Activated CD8-positive, alpha-beta memory T cell treated with anti-CD3 and anti-CD28 coated beads, Interleukin-2, amount 50 U/mL, for 48 hours (primary cell): ENCODE data around the gene PLXDC1.
A peak's percentile ranks its signal among the peaks of the same experiment; 100 is the strongest.
"Not testable (repeated sequence)": the region's sequence is repeated elsewhere in the genome, so short reads cannot be mapped to it uniquely, and the experiment has no call there.

ENCODE experiments used
- DNase-seq: peaks from one replicate; pipeline ENCODE4 v3.0.0-alpha.2; 2020

PLXDC1 gene

GRCh38 chr17:39122991-39123390 is 28.4 kb downstream of the PLXDC1 start:
- no peak for DNase-seq

- DNase-seq, result not testable (repeated sequence)
Observed at GRCh38 chr17:39121919-39122318, 29.5 kb downstream of the PLXDC1 start.

DNA sequence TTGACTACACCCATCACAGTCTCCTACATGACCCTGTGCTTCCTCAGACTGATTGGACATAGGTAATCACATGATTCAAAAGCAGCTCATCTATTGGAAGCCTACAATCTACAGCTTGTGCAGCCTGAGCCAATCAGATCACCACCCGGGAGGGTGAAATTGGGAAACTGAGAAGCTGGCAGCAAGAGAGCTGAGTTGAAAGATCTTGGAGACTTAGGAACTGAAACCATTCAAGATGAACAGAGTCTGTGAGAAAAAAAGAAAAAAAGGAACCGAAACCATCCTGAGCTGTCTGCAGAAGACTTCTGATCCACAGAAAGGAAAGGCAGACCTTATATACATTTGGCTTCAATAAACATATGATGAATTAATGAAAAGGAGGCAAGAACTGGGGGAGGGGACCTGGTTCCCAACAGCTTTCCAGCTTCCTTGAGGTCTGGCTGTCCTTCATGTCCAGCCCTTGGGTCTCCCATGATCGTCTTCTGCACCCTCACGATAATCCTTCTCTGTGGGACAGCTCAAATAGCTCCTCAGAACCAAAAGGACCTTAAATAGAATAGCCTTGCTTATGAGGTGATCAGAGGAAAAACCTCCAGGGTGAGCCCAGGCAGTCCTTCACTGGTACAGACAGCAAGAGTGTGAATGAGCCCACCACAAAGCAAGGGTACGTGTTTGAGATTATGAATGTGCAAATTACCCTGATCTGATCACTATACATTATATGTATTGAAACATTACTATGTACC is 32.6 kb downstream of the PLXDC1 start:
- DNase-seq, result no peak

GRCh38 chr17:39116224-39116623 is 35.2 kb downstream of the PLXDC1 start:
- no peak for DNase-seq

DNA sequence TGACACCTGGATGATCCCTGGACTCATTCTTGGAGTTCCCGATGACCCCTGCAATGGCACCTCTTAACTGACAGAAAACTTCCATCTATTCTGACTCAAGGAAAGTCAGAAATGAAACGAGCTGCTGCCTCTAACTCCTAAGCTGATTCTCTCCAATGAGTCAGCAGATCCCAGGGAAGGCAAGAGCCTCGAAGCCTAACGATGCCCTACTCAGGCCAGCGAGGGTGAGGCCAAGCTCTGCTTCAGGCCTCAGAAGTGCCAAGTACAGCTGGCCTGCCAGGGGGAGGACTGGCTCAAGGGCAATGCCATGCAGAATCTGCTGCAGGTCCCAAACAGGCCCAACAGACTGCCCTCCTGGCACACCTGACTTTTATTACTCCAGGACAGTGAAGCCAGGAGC is 36.3 kb downstream of the PLXDC1 start:
- no peak for DNase-seq

DNA sequence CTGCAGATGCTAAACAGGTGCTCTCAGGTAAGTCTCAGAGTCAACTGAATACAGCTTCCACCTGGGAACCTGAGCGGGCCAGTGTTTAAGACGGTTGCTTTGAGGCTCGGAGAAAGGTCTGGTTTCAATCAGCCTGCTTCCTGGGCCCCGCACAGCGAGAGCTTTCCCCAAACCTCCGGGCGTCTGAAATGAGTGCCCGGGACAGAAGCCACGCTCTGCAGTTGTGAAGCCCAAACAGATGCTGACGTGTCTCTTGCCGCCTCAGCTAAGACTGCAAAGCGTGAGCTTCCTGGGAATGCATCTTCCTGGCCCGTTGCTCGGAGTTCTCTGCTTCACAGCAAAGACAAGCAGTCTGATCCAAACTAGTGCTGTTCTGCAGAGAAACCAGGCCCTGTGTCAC is 36.7 kb downstream of the PLXDC1 start:
- no peak for DNase-seq

GRCh38 chr17:39113871-39114270 is 37.6 kb downstream of the PLXDC1 start:
- no peak for DNase-seq

DNA sequence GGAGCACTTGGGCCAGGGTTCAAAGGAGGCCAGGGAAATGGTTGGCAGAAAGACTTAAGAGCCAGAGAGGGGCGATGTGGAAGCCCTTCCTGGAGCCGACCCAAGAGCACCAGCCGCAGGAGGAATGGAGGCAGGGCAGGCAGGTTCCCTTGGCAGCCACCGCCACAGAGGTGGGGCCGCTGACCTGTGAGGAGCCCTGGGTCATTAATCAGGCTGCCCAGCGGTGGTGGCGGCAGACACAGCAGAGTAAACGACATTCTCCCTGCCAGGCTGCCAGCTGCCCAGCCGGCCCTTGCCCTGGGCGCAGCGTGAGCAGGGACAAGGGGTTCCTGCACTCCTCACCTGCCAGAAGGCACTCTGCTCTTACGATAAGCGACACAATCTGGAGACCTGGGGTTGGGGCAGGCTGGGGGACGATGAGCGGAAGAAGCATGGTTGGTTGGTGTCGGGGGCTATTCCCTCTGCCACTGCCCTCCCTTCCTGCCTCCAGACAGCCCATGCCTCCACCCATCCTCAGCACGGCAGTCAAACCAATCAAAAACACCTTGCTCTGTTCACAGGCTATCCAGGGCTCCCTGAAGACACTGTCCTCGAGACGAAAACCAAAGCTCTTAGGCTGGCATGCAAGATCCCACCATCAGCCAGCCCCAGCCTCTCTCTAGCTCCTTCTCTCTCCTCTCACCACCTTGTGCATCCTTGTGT is 40.9 kb downstream of the PLXDC1 start:
- no peak for DNase-seq

DNA sequence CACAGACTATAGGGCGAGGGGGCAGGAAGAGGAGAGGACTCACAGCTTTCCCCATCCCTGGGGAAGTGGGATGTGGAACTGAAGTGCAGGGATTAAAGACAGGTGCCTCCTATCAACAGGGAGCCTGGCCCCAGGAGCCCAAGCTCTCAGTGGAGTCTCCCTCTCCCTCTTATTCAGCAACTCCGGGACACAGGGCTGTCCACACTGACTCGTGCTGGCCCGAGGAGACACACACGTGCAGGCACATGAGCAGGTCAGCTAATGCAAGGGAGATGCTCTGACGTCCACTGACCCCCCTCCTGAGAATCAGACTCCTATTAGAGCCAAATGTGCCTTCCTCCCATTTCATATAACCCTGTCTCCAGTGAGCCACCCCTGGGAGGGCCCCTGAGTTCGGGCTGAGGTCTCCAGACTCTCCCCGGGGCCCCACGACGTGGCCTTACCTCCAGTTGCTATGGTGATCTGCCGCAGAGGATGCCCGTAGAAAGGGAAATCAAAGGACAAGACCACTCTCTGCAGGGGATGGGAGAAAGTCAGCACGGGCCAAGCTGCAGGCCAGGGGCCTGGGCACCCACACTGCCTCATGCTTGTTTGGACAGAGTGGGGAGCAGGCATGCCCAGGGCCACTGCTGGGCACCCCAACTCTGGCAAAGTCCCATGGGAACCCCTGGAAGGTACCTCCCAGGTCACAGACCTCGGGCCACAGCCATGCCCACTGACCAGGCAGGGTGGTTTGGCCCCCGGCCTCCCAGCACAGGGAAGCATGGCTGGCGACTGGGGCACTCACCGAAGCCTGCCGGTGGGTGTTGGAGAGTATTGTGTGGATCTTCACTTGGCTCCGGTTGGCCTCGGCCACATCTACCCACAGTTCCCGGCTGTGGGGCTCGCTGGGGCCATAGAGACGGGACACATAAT is 42.7 kb downstream of the PLXDC1 start:
- no peak for DNase-seq

- no peak for DNase-seq
Observed at GRCh38 chr17:39107973-39108372, 43.5 kb downstream of the PLXDC1 start.

GRCh38 chr17:39107155-39107554 is 44.3 kb downstream of the PLXDC1 start:
- no peak for DNase-seq

DNA sequence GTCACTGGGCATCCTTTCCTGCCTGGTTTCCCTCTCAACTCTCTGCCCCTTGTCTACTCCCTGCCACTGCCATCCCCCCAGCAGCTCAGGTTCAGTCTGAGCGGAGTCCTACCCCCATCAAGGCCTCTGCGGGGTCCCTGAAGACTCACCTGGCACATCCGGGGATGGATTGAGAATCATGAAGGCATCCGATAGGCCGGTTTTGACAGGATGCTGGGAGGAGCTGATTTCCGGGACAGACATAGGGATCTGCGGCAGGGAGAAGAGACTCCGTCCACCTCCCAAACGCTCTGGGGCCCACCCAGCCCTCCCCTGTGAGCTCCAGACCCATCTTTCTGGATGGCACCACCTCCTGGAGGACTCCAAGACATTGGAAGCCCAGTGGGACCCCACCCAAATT is 45.7 kb downstream of the PLXDC1 start:
- no peak for DNase-seq

GRCh38 chr17:39104657-39105056 is 46.8 kb downstream of the PLXDC1 start:
- DNase-seq, result no peak

- DNase-seq, result no peak
Observed at GRCh38 chr17:39104046-39104445, 47.4 kb downstream of the PLXDC1 start.

GRCh38 chr17:39101091-39101490 is 50.3 kb downstream of the PLXDC1 start:
- no peak for DNase-seq

DNA sequence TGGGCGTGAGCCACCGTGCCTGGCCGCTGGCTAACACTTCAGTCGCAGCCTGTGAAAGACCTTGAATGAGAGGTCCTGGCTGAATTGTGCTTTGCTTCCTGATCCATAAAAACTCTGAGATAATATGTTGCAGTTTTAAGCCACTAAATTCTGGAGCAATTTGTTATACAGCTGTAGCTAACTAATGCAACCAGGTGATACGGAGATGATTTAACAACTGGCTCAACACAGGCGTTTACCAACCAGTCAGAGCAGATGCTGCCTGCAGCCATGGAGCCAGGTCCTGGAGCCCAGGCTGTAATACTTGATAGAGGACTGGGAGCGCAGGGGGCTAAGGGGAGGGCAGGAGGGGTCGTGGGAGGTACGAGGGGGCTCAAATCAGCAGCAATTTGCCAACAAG is 50.9 kb downstream of the PLXDC1 start:
- DNase-seq, result no peak

- no peak for DNase-seq
Observed at GRCh38 chr17:39099663-39100286, 51.7 kb downstream of the PLXDC1 start.

DNA sequence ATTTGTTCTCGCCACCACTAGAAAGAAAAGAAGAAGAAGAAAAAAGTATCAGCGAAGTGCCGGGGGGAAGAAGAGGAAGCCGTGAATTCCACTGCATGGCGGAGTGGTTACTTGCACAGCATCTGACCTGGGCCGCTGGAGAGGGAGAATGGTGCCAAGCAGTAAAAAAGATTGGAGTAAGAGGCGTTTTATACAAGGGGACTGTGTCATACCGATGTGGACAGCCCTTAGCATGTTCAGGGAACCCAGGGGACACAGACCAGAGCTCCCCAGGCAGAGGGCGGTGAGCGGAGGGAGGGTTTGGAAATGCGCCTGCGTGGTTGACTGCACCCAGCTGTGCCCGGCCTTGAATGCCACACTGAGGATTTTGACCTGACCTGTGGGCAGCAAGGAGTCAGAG is 52.8 kb downstream of the PLXDC1 start:
- DNase-seq, result no peak

DNA sequence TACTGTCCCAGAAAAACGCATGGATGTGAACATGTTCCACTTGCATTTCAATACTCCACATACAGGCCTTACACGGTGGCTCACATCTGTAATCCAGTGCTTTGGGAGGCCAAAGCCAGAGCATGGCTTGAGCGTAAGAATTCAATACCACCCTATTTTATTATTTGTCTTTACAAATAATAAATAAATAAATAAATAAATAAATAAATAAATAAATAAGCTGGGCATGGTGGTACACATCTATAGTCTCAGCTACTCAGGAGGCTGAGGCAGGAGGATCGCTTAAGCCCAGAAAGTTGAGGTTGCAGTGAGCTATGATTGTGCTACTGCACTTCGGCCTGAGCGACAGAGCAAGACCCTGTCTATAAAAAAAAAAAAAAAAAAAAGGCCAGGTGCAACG is 53.9 kb downstream of the PLXDC1 start:
- no peak for DNase-seq

DNA sequence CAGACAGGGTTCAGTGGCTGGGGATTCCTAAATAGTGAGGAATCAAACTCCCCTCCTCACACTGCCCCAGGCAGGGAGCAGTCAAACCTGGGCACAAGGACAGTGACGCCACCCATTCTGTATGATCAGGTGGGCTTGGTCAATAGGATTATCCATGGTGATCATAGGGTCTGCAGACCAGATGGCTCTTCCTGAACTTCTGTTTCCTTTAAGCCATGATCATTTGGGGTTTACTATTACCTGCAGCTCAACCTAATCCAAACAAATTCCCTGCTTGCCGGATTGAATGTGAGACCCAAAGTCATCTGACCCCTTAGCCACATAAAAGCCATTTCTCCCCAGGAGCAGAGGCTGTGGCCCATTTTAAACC is 54.3 kb downstream of the PLXDC1 start:
- DNase-seq, result no peak

DNA sequence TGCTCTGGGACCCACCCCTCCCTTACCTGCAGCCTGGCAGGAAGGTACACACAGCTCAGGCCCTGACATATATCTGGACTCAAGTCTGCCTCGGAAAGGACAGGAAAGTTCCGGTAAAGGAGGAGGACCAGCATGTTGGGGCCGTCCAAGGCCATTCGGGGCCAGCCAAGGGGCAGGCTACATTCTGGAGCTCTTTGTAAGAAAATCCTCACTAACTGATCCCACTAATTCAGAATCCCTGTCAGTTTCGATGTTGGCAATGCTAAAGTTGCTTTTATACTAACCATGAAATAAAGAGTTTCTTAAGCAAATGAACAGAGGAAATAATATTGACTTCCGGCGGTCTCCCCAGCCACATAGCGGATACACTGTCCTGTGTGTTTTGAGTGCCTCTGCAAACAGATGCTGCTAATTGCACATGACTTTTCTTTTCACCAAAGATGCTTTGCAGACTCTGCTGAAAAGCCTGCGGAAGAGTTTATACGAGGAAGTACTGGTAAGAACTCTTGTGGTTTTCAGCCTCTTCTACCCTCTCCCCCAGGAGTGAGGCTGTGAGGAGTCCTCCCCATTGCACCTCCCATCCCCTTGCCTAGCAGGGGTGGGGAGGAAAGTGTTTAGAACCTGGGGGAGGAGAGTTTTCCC is 54.8 kb downstream of the PLXDC1 start:
- DNase-seq, result peak; percentile 65

GRCh38 chr17:39095309-39095686 is 56.1 kb downstream of the PLXDC1 start:
- no peak for DNase-seq
